ENCODE data around the gene ESPL1. TPM values are rescaled to one million over a fixed set of nuclear protein-coding genes. Genes with fewer than 3 reads are reported as not detected.

Gene ESPL1
- 24.3 and 31.1 TPM in 2 replicates for total RNA-seq (2022)
- percentile 55 among the genes with signal in this experiment for Bru-seq, nascent RNA
- BruChase-seq, experiment 1, labeled RNA remaining after a 6-hour chase: percentile 66 among the genes with signal in this experiment
- percentile 72 among the genes with signal in this experiment for BruChase-seq, experiment 2, labeled RNA remaining after a 2-hour chase
- long read RNA-seq, partial matches to known transcripts: 5 of 10 reads
- long read RNA-seq, other reads (novel, unspliced or antisense): 5 of 10 reads

GRCh38 chr12:53267999-53268629, at the start of gene ESPL1:
Gene ESPL1, plus strand, starts transcription at chr12:53268299. Its CDS starts 468 bp downstream, at chr12:53268767.
- no peak for TF ChIP-seq CTCF (IDR thresholded peaks at IDR 0.05; ENCODE audit: unreplicated experiment)
- peak; percentile 73 for DNase-seq
- no TSS peak for BruUV-seq (replicated peaks)
- Mint-ChIP-seq H3K4me1 (ENCODE audit: low read depth, unreplicated experiment) (peaks cover 15% of the 10 kb centered on the region), H3K4me3 (ENCODE audit: low read depth, unreplicated experiment) (peak within 1 kb of the TSS; percentile 87), H3K27ac (ENCODE audit: unreplicated experiment) (peak within 1 kb of the TSS; percentile 64), H3K9me3 (ENCODE audit: low read depth, unreplicated experiment) (no peaks in the 10 kb centered on the region), H3K36me3 (ENCODE audit: insufficient read depth, unreplicated experiment) (peaks cover 36% of the 10 kb centered on the region), H3K27me3 (ENCODE audit: unreplicated experiment) (no peaks in the 10 kb centered on the region)
- CTCF ChIA-PET: interaction anchor here (0.6 to 2.1 kb wide), 8 partner anchors 16 to 214 kb away, joined by 3 to 8 read pairs (median 4); a partner anchor contains a TSS
- intact Hi-C loops (cut with micrococcal nuclease; ENCODE audit: unreplicated experiment): loop anchor here (5.0 kb wide), 1 partner anchor 56 kb away; no protein-coding TSS in a partner anchor

- H3K4me3 Mint-ChIP-seq (ENCODE audit: low read depth, unreplicated experiment): peak overlapping the region; percentile 85
- peak overlapping the region; percentile 16 for H3K27ac Mint-ChIP-seq (ENCODE audit: unreplicated experiment)
- peaks cover 49% of the 10 kb centered on the region for H3K36me3 Mint-ChIP-seq (ENCODE audit: insufficient read depth, unreplicated experiment)
- no TSS peak for BruUV-seq (replicated peaks)
- DNase-seq: no peak
- H3K9me3 Mint-ChIP-seq (ENCODE audit: low read depth, unreplicated experiment): no peaks in the 10 kb centered on the region
- H3K4me1 Mint-ChIP-seq (ENCODE audit: low read depth, unreplicated experiment): peaks cover 42% of the 10 kb centered on the region
- no peak for TF ChIP-seq CTCF (IDR thresholded peaks at IDR 0.05; ENCODE audit: unreplicated experiment)
- H3K27me3 Mint-ChIP-seq (ENCODE audit: unreplicated experiment): no peaks in the 10 kb centered on the region
- intact Hi-C loops (cut with micrococcal nuclease; ENCODE audit: unreplicated experiment): no loop called here
- CTCF ChIA-PET: no interaction called here
These were observed 49.4 kb upstream of the ESPL1 start for GRCh38 chr12:53218551-53219291.

GRCh38 chr12:53219292-53219955, 48.7 kb upstream of the ESPL1 start:
- no TSS peak for BruUV-seq (replicated peaks)
- DNase-seq: no peak
- H3K36me3 Mint-ChIP-seq (ENCODE audit: insufficient read depth, unreplicated experiment): peaks cover 48% of the 10 kb centered on the region
- H3K27me3 Mint-ChIP-seq (ENCODE audit: unreplicated experiment): no peaks in the 10 kb centered on the region
- intact Hi-C loops (cut with micrococcal nuclease; ENCODE audit: unreplicated experiment): no loop called here
- H3K4me1 Mint-ChIP-seq (ENCODE audit: low read depth, unreplicated experiment): peaks cover 49% of the 10 kb centered on the region
- CTCF ChIA-PET: no interaction called here
- peak overlapping the region; percentile 85 for H3K4me3 Mint-ChIP-seq (ENCODE audit: low read depth, unreplicated experiment)
- TF ChIP-seq CTCF (IDR thresholded peaks at IDR 0.05; ENCODE audit: unreplicated experiment): no peak
- peak overlapping the region; percentile 16 for H3K27ac Mint-ChIP-seq (ENCODE audit: unreplicated experiment)
- no peaks in the 10 kb centered on the region for H3K9me3 Mint-ChIP-seq (ENCODE audit: low read depth, unreplicated experiment)

GRCh38 chr12:53219956-53220693, 48.0 kb upstream of the ESPL1 start:
- peaks cover 56% of the 10 kb centered on the region for H3K4me1 Mint-ChIP-seq (ENCODE audit: low read depth, unreplicated experiment)
- CTCF ChIA-PET: no interaction called here
- intact Hi-C loops (cut with micrococcal nuclease; ENCODE audit: unreplicated experiment): no loop called here
- peak overlapping the region; percentile 85 for H3K4me3 Mint-ChIP-seq (ENCODE audit: low read depth, unreplicated experiment)
- no TSS peak for BruUV-seq (replicated peaks)
- no peak for DNase-seq
- H3K27ac Mint-ChIP-seq (ENCODE audit: unreplicated experiment): peak overlapping the region; percentile 98
- H3K36me3 Mint-ChIP-seq (ENCODE audit: insufficient read depth, unreplicated experiment): peaks cover 41% of the 10 kb centered on the region
- H3K27me3 Mint-ChIP-seq (ENCODE audit: unreplicated experiment): no peaks in the 10 kb centered on the region
- H3K9me3 Mint-ChIP-seq (ENCODE audit: low read depth, unreplicated experiment): no peaks in the 10 kb centered on the region
- no peak for TF ChIP-seq CTCF (IDR thresholded peaks at IDR 0.05; ENCODE audit: unreplicated experiment)
